HG03060 (cell line): ENCODE results near the gene GNAI2.
"Not testable (repeated sequence)": the region's sequence is repeated elsewhere in the genome, so short reads cannot be mapped to it uniquely, and the experiment has no call there.

Source experiments
- ATAC-seq: cut with Tn5 transposase; IDR thresholded peaks from one replicate; pipeline ENCODE4 v1.9.1; 2021; ENCODE audit warnings: low read depth, moderate number of reproducible peaks; ENCODE audit not compliant: unreplicated experiment

Gene GNAI2

GRCh38 chr3:50242381-50242770 is 6.4 kb downstream of the GNAI2 start:
- ATAC-seq = no peak

GRCh38 chr3:50242851-50243542 is 7.0 kb downstream of the GNAI2 start:
- ATAC-seq = no peak

- no peak for ATAC-seq
Measured at GRCh38 chr3:50243543-50243895, 7.5 kb downstream of the GNAI2 start.

GRCh38 chr3:50244813-50245212 is 8.8 kb downstream of the GNAI2 start:
- ATAC-seq = not testable (repeated sequence)

- ATAC-seq = no peak
Measured at GRCh38 chr3:50245251-50245745, 9.3 kb downstream of the GNAI2 start.

- no peak for ATAC-seq
Measured at GRCh38 chr3:50245831-50246516, 10.0 kb downstream of the GNAI2 start.

- ATAC-seq = no peak
Measured at GRCh38 chr3:50246517-50246954, 10.5 kb downstream of the GNAI2 start.

- no peak for ATAC-seq
Measured at GRCh38 chr3:50248387-50248786, 12.4 kb downstream of the GNAI2 start.

GRCh38 chr3:50249457-50249856 is 13.5 kb downstream of the GNAI2 start:
- ATAC-seq = no peak

GRCh38 chr3:50250514-50250913 is 14.5 kb downstream of the GNAI2 start:
- ATAC-seq = no peak

GRCh38 chr3:50251220-50251619 is 15.2 kb downstream of the GNAI2 start:
- ATAC-seq = no peak

GRCh38 chr3:50254577-50255250 is 18.7 kb downstream of the GNAI2 start:
- ATAC-seq = no peak

GRCh38 chr3:50255251-50255615 is 19.2 kb downstream of the GNAI2 start:
- no peak for ATAC-seq

- no peak for ATAC-seq
Measured at GRCh38 chr3:50256978-50257890, 21.2 kb downstream of the GNAI2 start.

GRCh38 chr3:50258029-50258680 is 22.2 kb downstream of the GNAI2 start:
- ATAC-seq = no peak

GRCh38 chr3:50258979-50259378 is 23.0 kb downstream of the GNAI2 start:
- ATAC-seq = no peak

- ATAC-seq = no peak
Measured at GRCh38 chr3:50259432-50260026, 23.5 kb downstream of the GNAI2 start.

GRCh38 chr3:50260027-50260941 is 24.3 kb downstream of the GNAI2 start:
- no peak for ATAC-seq
